Adrenal gland (tissue), 5 donors: ENCODE results near the gene DLG2.

Experiments used
- POLR2A ChIP-seq, 2 donors: fragments of 450-650 bp; IDR thresholded peaks; one replicate each; pipeline ENCODE4 v1.6.1; 2017; ENCODE audit warnings: antibody characterized with exemption in 2 of 2, mild to moderate bottlenecking in 2 of 2, moderate library complexity in 1 of 2
- TF ChIP-seq, protein P1 (sequence below), 6 experiments: fragments of 450-650 bp in 4 of 6; fragments of 200-600 bp in 2 of 6; sonication (generic) in 1 of 6; IDR thresholded peaks; 1 replicate in 5 of 6; 2 replicates in 1 of 6; pipeline versions ENCODE4 v1.5.1 to v1.8.0; 2016 to 2021; ENCODE audit warnings: antibody characterized with exemption in 6 of 6, mild to moderate bottlenecking in 2 of 6, moderate library complexity in 1 of 6
- donor health status: DM: no; HTN: no; CAD: no.

DNA sequence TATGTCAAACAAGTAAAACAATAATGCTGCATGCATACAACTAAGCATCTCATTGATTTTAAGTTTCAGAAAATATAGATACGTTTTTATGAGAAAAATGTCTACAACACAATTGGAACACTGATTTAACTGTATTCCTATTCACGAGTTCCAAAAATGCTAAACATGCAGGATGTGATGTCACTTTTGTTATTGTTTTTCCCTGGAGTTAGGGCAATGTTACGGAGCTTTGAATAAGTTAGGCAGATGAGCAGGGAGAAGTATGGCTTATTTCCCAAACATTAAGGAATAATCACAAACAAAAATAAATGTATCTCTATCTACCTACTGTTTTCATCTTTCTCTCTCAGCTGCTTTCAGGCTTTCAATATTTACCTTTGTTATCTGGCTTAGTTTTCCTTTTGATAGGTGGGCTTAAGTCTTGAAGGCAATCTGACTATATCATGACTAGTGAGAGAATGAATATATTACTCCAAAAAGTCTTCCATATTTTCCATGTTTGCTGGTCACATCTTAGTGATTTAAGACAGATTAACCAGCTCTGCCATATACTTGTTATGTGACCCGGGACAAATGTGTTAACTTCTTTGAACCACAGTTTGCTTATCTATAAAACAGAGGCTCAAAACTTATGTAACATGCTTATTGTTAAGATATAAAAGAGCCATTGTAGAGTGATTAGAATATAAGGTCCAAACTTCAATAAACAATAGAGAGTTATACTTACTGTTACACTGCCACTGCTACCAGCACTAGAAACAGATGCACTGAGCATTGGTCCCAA is 1486.6 kb downstream of the DLG2 start:
- TF ChIP-seq POLR2A (IDR thresholded peaks at IDR 0.05), result no peak
- TF ChIP-seq, protein P1, sequence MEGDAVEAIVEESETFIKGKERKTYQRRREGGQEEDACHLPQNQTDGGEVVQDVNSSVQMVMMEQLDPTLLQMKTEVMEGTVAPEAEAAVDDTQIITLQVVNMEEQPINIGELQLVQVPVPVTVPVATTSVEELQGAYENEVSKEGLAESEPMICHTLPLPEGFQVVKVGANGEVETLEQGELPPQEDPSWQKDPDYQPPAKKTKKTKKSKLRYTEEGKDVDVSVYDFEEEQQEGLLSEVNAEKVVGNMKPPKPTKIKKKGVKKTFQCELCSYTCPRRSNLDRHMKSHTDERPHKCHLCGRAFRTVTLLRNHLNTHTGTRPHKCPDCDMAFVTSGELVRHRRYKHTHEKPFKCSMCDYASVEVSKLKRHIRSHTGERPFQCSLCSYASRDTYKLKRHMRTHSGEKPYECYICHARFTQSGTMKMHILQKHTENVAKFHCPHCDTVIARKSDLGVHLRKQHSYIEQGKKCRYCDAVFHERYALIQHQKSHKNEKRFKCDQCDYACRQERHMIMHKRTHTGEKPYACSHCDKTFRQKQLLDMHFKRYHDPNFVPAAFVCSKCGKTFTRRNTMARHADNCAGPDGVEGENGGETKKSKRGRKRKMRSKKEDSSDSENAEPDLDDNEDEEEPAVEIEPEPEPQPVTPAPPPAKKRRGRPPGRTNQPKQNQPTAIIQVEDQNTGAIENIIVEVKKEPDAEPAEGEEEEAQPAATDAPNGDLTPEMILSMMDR (IDR thresholded peaks at IDR 0.05), result no peak
